ENCODE measurements around the gene RAB29.
"Not testable (repeated sequence)": the region's sequence is repeated elsewhere in the genome, so short reads cannot be mapped to it uniquely, and the experiment has no call there.

Gene RAB29

DNA sequence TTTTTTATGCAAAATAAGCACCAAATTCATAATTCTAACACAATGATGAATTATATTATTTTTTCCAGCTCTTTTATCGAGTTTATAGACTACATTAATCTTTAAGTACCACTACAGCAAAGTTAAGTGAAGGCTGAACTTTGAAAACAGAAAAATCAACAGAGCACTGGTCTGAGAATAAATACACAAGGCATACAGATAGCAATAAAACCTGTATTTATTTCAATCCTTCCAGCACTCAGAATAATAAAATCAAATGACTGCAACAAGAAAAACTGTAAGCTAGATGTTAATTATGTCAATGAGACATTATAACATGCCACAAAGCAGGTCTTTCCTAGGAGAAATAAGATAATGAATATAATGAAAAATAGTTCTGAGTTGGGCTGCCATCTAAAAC is 49.8 kb downstream of the RAB29 start:
- Histone ChIP-seq H2AFZ (ENCODE audit: low read length) (no peak overlapping the region), H3K79me1 (ENCODE audit: low read depth, low read length) (no peaks in the 10 kb centered on the region), H3K9ac (ENCODE audit: low read depth, low read length, poor library complexity) (no peak overlapping the region), H2BK12ac (ENCODE audit: low read length) (no peak overlapping the region), H3K23ac (ENCODE audit: low read depth, low read length, poor library complexity) (no peak overlapping the region), H4K91ac (ENCODE audit: low read depth, low read length, poor library complexity) (no peak overlapping the region), H2AK5ac (ENCODE audit: low read depth, low read length) (no peak overlapping the region), H3K27me3 (ENCODE audit: control insufficient read depth in 3 of 3, insufficient read depth in 3 of 3, low read depth in 1 of 3, low read length in 3 of 3) (no peaks in the 10 kb centered on the region), H3K36me3 (replicated peaks in 1 of 2; ENCODE audit: control insufficient read depth in 2 of 2, insufficient read depth in 2 of 2, low read length in 2 of 2) (peaks cover 15 to 99% of the 10 kb centered on the region in 2 donors), H2BK15ac (ENCODE audit: low read length) (no peak overlapping the region), H3K4me2 (ENCODE audit: insufficient read depth, low read length, poor library complexity, severe bottlenecking) (no peak overlapping the region), H3K27ac (replicated peaks; ENCODE audit: low read length) (no peak overlapping the region), H3K9me3 (replicated peaks in 1 of 2; ENCODE audit: control insufficient read depth in 2 of 2, insufficient read depth in 1 of 2, low read depth in 1 of 2, low read length in 2 of 2) (no peaks in the 10 kb centered on the region), H2BK120ac (ENCODE audit: low read depth, low read length) (no peak overlapping the region), H3K4me1 (ENCODE audit: control insufficient read depth in 2 of 2, insufficient read depth in 1 of 2, low read depth in 1 of 2, low read length in 2 of 2) (no peaks in the 10 kb centered on the region), H3K14ac (ENCODE audit: low read length) (no peak overlapping the region), H4K8ac (ENCODE audit: low read depth, low read length) (no peak overlapping the region), H3K4ac (ENCODE audit: low read length) (no peak overlapping the region), H3K18ac (ENCODE audit: low read length) (no peak overlapping the region), H3K4me3 (ENCODE audit: low read length in 2 of 2) (no peak overlapping the region), H2BK5ac (ENCODE audit: low read length) (no peak overlapping the region)
- WGBS, 2 donors (ENCODE audit: extremely low coverage in 2 of 2, insufficient read length in 2 of 2, insufficient replicate concordance in 1 of 2), result no CpG with 5 or more reads among the region's 1 CpG
- no peak for DNase-seq (ENCODE audit: low spot score)

DNA sequence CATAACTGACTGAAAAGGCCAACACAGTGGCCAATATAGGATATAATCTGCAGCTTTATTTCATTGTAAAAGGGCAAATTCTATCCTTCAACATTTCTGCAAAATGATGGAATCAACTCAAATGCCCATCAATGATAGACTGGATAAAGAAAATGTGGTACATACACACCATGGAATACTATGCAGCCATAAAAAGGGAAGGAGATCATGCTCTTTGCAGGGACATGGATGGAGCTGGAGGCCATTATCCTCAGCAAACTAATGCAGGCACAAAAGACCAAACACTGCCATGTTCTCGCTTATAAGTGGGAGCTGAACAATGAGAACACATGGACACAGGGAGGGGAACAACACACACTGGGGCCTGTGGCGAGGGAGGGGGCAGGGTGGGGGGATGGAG is 54.5 kb downstream of the RAB29 start:
- DNase-seq (ENCODE audit: low spot score); H3K27ac ChIP-seq (replicated peaks; ENCODE audit: low read length); H2BK15ac ChIP-seq (ENCODE audit: low read length); H4K91ac ChIP-seq (ENCODE audit: low read depth, low read length, poor library complexity); H2BK12ac ChIP-seq (ENCODE audit: low read length); H3K9ac ChIP-seq (ENCODE audit: low read depth, low read length, poor library complexity); H3K18ac ChIP-seq (ENCODE audit: low read length); H3K4me3 ChIP-seq (ENCODE audit: low read length in 2 of 2); H2BK5ac ChIP-seq (ENCODE audit: low read length); H3K14ac ChIP-seq (ENCODE audit: low read length); H3K79me1 ChIP-seq (ENCODE audit: low read depth, low read length); H3K23ac ChIP-seq (ENCODE audit: low read depth, low read length, poor library complexity); H3K27me3 ChIP-seq (ENCODE audit: control insufficient read depth in 3 of 3, insufficient read depth in 3 of 3, low read depth in 1 of 3, low read length in 3 of 3); H3K4me1 ChIP-seq (ENCODE audit: control insufficient read depth in 2 of 2, insufficient read depth in 1 of 2, low read depth in 1 of 2, low read length in 2 of 2); H2AK5ac ChIP-seq (ENCODE audit: low read depth, low read length); H2BK120ac ChIP-seq (ENCODE audit: low read depth, low read length); H4K8ac ChIP-seq (ENCODE audit: low read depth, low read length); H3K4ac ChIP-seq (ENCODE audit: low read length); H3K4me2 ChIP-seq (ENCODE audit: insufficient read depth, low read length, poor library complexity, severe bottlenecking); H2AFZ ChIP-seq (ENCODE audit: low read length); H3K9me3 ChIP-seq (replicated peaks in 1 of 2; ENCODE audit: control insufficient read depth in 2 of 2, insufficient read depth in 1 of 2, low read depth in 1 of 2, low read length in 2 of 2): not testable (repeated sequence)
- WGBS, 2 donors (ENCODE audit: extremely low coverage in 2 of 2, insufficient read length in 2 of 2, insufficient replicate concordance in 1 of 2), result no CpG with 5 or more reads among the region's 2 CpGs
- peaks cover 23 to 99% of the 10 kb centered on the region in 2 donors for H3K36me3 ChIP-seq (replicated peaks in 1 of 2; ENCODE audit: control insufficient read depth in 2 of 2, insufficient read depth in 2 of 2, low read length in 2 of 2)

DNA sequence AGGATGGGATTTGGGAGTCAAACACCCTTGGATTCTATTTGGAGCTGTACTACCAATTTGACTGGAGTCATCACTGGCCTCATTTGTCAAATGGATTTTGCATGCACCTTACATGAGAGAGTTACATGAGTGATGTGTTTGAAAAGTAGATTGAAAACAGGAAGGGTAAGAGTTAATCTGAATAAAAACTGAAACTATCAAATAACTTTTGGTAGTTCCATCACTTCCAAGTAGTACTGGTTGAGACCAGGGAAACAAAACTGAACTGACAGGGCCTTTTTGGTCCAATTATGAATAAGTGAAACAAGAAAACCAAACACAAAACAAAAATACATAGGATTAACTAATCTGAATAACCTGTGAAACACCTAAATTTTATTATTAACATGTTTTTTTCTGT is 55.5 kb downstream of the RAB29 start:
- Histone ChIP-seq H3K4ac (ENCODE audit: low read length) (no peak overlapping the region), H4K8ac (ENCODE audit: low read depth, low read length) (no peak overlapping the region), H3K4me1 (ENCODE audit: control insufficient read depth in 2 of 2, insufficient read depth in 1 of 2, low read depth in 1 of 2, low read length in 2 of 2) (peaks cover 0 to 2% of the 10 kb centered on the region in 2 donors), H2AK5ac (ENCODE audit: low read depth, low read length) (no peak overlapping the region), H3K36me3 (replicated peaks in 1 of 2; ENCODE audit: control insufficient read depth in 2 of 2, insufficient read depth in 2 of 2, low read length in 2 of 2) (peaks cover 28 to 99% of the 10 kb centered on the region in 2 donors), H3K14ac (ENCODE audit: low read length) (no peak overlapping the region), H3K4me3 (ENCODE audit: low read length in 2 of 2) (no peak overlapping the region), H2BK15ac (ENCODE audit: low read length) (no peak overlapping the region), H2AFZ (ENCODE audit: low read length) (no peak overlapping the region), H4K91ac (ENCODE audit: low read depth, low read length, poor library complexity) (no peak overlapping the region), H3K79me1 (ENCODE audit: low read depth, low read length) (no peaks in the 10 kb centered on the region), H3K9me3 (replicated peaks in 1 of 2; ENCODE audit: control insufficient read depth in 2 of 2, insufficient read depth in 1 of 2, low read depth in 1 of 2, low read length in 2 of 2) (no peaks in the 10 kb centered on the region), H2BK12ac (ENCODE audit: low read length) (no peak overlapping the region), H3K4me2 (ENCODE audit: insufficient read depth, low read length, poor library complexity, severe bottlenecking) (no peak overlapping the region), H3K27me3 (ENCODE audit: control insufficient read depth in 3 of 3, insufficient read depth in 3 of 3, low read depth in 1 of 3, low read length in 3 of 3) (no peaks in the 10 kb centered on the region), H2BK120ac (ENCODE audit: low read depth, low read length) (no peak overlapping the region), H2BK5ac (ENCODE audit: low read length) (no peak overlapping the region), H3K9ac (ENCODE audit: low read depth, low read length, poor library complexity) (no peak overlapping the region), H3K27ac (replicated peaks; ENCODE audit: low read length) (no peak overlapping the region), H3K18ac (ENCODE audit: low read length) (no peak overlapping the region), H3K23ac (ENCODE audit: low read depth, low read length, poor library complexity) (no peak overlapping the region)
- no peak for DNase-seq (ENCODE audit: low spot score)

DNA sequence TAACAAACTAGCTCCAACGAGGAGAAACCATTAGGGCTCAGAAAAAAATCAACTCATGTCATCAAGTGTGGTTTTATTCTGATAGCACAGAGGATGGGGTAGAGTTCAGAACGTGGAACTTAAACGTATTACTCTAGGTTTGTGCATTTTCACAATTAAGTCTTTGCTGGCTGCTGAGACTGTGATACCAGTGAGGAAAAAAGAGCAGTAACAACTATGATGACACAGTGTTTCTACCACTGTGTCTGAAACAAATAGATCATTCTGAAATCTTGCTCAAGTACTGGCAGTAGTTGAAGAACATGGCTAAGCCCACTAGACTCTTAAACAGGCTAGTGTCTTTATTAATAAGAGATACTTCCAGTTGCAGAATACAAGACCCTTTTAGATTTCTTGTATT is 56.3 kb downstream of the RAB29 start:
- Histone ChIP-seq H2BK12ac (ENCODE audit: low read length) (no peak overlapping the region), H4K91ac (ENCODE audit: low read depth, low read length, poor library complexity) (no peak overlapping the region), H3K14ac (ENCODE audit: low read length) (no peak overlapping the region), H3K27ac (replicated peaks; ENCODE audit: low read length) (no peak overlapping the region), H2BK120ac (ENCODE audit: low read depth, low read length) (no peak overlapping the region), H2BK5ac (ENCODE audit: low read length) (no peak overlapping the region), H2AFZ (ENCODE audit: low read length) (no peak overlapping the region), H3K4me1 (ENCODE audit: control insufficient read depth in 2 of 2, insufficient read depth in 1 of 2, low read depth in 1 of 2, low read length in 2 of 2) (peaks cover 2 to 4% of the 10 kb centered on the region in 2 donors), H3K79me1 (ENCODE audit: low read depth, low read length) (no peaks in the 10 kb centered on the region), H3K4me3 (ENCODE audit: low read length in 2 of 2) (no peak overlapping the region), H4K8ac (ENCODE audit: low read depth, low read length) (no peak overlapping the region), H3K18ac (ENCODE audit: low read length) (no peak overlapping the region), H3K27me3 (ENCODE audit: control insufficient read depth in 3 of 3, insufficient read depth in 3 of 3, low read depth in 1 of 3, low read length in 3 of 3) (no peaks in the 10 kb centered on the region), H3K4me2 (ENCODE audit: insufficient read depth, low read length, poor library complexity, severe bottlenecking) (no peak overlapping the region), H2AK5ac (ENCODE audit: low read depth, low read length) (no peak overlapping the region), H3K4ac (ENCODE audit: low read length) (no peak overlapping the region), H3K9me3 (replicated peaks in 1 of 2; ENCODE audit: control insufficient read depth in 2 of 2, insufficient read depth in 1 of 2, low read depth in 1 of 2, low read length in 2 of 2) (no peaks in the 10 kb centered on the region), H2BK15ac (ENCODE audit: low read length) (no peak overlapping the region), H3K9ac (ENCODE audit: low read depth, low read length, poor library complexity) (no peak overlapping the region), H3K36me3 (replicated peaks in 1 of 2; ENCODE audit: control insufficient read depth in 2 of 2, insufficient read depth in 2 of 2, low read length in 2 of 2) (peaks cover 28 to 99% of the 10 kb centered on the region in 2 donors), H3K23ac (ENCODE audit: low read depth, low read length, poor library complexity) (no peak overlapping the region)
- DNase-seq (ENCODE audit: low spot score), result no peak
- no CpG with 5 or more reads among the region's 3 CpGs for WGBS, 2 donors (ENCODE audit: extremely low coverage in 2 of 2, insufficient read length in 2 of 2, insufficient replicate concordance in 1 of 2)
